Iris pigment epithelial cell (primary cell): Measurements from ENCODE around the gene NETO2.
A peak's percentile ranks its signal among the peaks of the same experiment; 100 is the strongest.
"Not testable (repeated sequence)": the region's sequence is repeated elsewhere in the genome, so short reads cannot be mapped to it uniquely, and the experiment has no call there.

Experiments
- DNase-seq: peaks from one replicate; pipeline ENCODE4 v3.0.0-alpha.2; 2011; ENCODE audit warnings: low read depth

The NETO2 gene

GRCh38 chr16:47143677-47144558, at the start of gene NETO2:
Gene NETO2 (minus strand): TSS chr16:47143945. CDS start chr16:47143612, 333 bp downstream.
- peak; percentile 66 for DNase-seq

- DNase-seq: no peak
These were observed 38.6 kb upstream of the NETO2 start for GRCh38 chr16:47182318-47182717.

GRCh38 chr16:47181066-47181465, 37.3 kb upstream of the NETO2 start:
- DNase-seq: not testable (repeated sequence)

- DNase-seq: no peak
These were observed 36.3 kb upstream of the NETO2 start for GRCh38 chr16:47180073-47180472.

- DNase-seq: no peak
These were observed 31.4 kb upstream of the NETO2 start for GRCh38 chr16:47175152-47175551.

- DNase-seq: no peak
These were observed 19.1 kb upstream of the NETO2 start for GRCh38 chr16:47162670-47163420.

GRCh38 chr16:47161464-47161863, 17.7 kb upstream of the NETO2 start:
- no peak for DNase-seq

GRCh38 chr16:47160422-47160821, 16.7 kb upstream of the NETO2 start:
- DNase-seq: no peak

- no peak for DNase-seq
These were observed 15.2 kb upstream of the NETO2 start for GRCh38 chr16:47158992-47159391.

GRCh38 chr16:47156680-47157215, 13.0 kb upstream of the NETO2 start:
- DNase-seq: no peak

GRCh38 chr16:47152501-47152900, 8.8 kb upstream of the NETO2 start:
- DNase-seq: not testable (repeated sequence)

GRCh38 chr16:47150067-47150466, 6.3 kb upstream of the NETO2 start:
- DNase-seq: no peak

GRCh38 chr16:47144559-47144877, 773 bp upstream of the NETO2 start:
- DNase-seq: no peak

- peak; percentile 70 for DNase-seq
These were observed 696 bp downstream of the NETO2 start for GRCh38 chr16:47142821-47143676.

GRCh38 chr16:47142486-47142820, 1.3 kb downstream of the NETO2 start:
- DNase-seq: peak; percentile 71

- peak; percentile 90 for DNase-seq
These were observed 1.8 kb downstream of the NETO2 start for GRCh38 chr16:47141773-47142485.

GRCh38 chr16:47140686-47141085, 3.1 kb downstream of the NETO2 start:
- DNase-seq: no peak

GRCh38 chr16:47139561-47140185, 4.1 kb downstream of the NETO2 start:
- DNase-seq: peak; percentile 62

GRCh38 chr16:47137925-47138324, 5.8 kb downstream of the NETO2 start:
- DNase-seq: peak; percentile 58

GRCh38 chr16:47136099-47136842, 7.5 kb downstream of the NETO2 start:
- DNase-seq: peak; percentile 66
